Liver (tissue), 3 donors: ENCODE measurements around the gene HTD2.

Source experiments
- ATF3 ChIP-seq: IDR thresholded peaks from 2 replicates; pipeline ENCODE4 v1.6.1; 2016; ENCODE audit warnings: antibody characterized with exemption
- CTCF ChIP-seq: fragments of 150-350 bp; IDR thresholded peaks from 2 replicates; pipeline ENCODE4 v1.5.1; 2017; ENCODE audit warnings: improper control_type of control experiment, low read depth, low read length; ENCODE audit not compliant: missing input control
- GABPA ChIP-seq, 2 donors: IDR thresholded peaks in 1 of 2; conservative IDR thresholded peaks in 1 of 2; 2 replicates each; pipeline ENCODE4 v1.6.1; 2016; ENCODE audit warnings: antibody characterized with exemption in 2 of 2, mild to moderate bottlenecking in 1 of 2, moderate library complexity in 1 of 2
- HNF4A ChIP-seq, 2 donors: conservative IDR thresholded peaks; 2 replicates each; pipeline ENCODE4 v1.6.1; 2016; ENCODE audit warnings: antibody characterized with exemption in 2 of 2, mild to moderate bottlenecking in 2 of 2
- HNF4G ChIP-seq: IDR thresholded peaks from 2 replicates; pipeline ENCODE4 v1.6.1; 2016; ENCODE audit warnings: antibody characterized with exemption
- JUND ChIP-seq, 2 donors: IDR thresholded peaks; 2 replicates each; pipeline ENCODE4 v1.6.1; 2016; ENCODE audit warnings: antibody characterized with exemption in 2 of 2
- NR2F2 ChIP-seq: IDR thresholded peaks from 2 replicates; pipeline ENCODE4 v1.6.1; 2016; ENCODE audit warnings: antibody characterized with exemption
- RXRA ChIP-seq, 2 donors: IDR thresholded peaks; 2 replicates each; pipeline ENCODE4 v1.6.1; 2017 to 2018; ENCODE audit warnings: antibody characterized with exemption in 2 of 2, mild to moderate bottlenecking in 1 of 2
- TAF1 ChIP-seq: conservative IDR thresholded peaks from 2 replicates; pipeline ENCODE4 v1.6.1; 2016; ENCODE audit warnings: antibody characterized with exemption, mild to moderate bottlenecking
- YY1 ChIP-seq: IDR thresholded peaks from 2 replicates; pipeline ENCODE4 v1.6.1; 2016; ENCODE audit warnings: antibody characterized with exemption, mild to moderate bottlenecking
- TF ChIP-seq, protein P1 (sequence below): IDR thresholded peaks from 2 replicates; pipeline ENCODE4 v1.6.1; 2016; ENCODE audit warnings: antibody characterized with exemption, mild to moderate bottlenecking
- TF ChIP-seq, protein P2 (sequence below): IDR thresholded peaks from 2 replicates; pipeline ENCODE4 v1.6.1; 2016; ENCODE audit warnings: antibody characterized with exemption
- donor health status: healthy.
- donor health status: healthy.

DNA sequence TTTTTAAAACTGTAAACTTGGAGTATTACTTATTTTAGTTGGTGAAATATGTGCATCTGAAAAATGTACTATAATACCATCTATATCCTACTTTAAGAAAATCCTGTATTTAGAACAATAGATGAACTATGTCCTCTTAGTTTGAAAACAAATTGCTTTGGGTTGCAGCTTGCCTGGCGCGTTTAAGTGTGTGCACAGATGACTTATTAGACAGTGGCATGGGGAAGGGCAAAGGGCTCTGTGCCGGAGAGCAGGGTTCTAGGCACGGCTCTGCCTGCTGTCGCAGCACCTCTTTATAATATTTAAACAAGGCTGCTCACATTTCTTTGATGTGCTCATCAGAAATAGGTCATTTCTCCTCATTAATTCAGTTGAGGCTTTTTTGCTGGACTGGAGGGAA lies 36.4 kb downstream of the HTD2 start:
- no peak for TF ChIP-seq ATF3
- TF ChIP-seq CTCF: no peak
- no peak for TF ChIP-seq JUND (IDR thresholded peaks at IDR 0.05)
- TF ChIP-seq TAF1: no peak
- no peak for TF ChIP-seq GABPA (IDR thresholded peaks at IDR 0.05 in 1 of 2, conservative IDR thresholded peaks at IDR 0.05 in 1 of 2)
- no peak for TF ChIP-seq NR2F2
- TF ChIP-seq RXRA (IDR thresholded peaks at IDR 0.05): peak; percentile 56
- TF ChIP-seq YY1: no peak
- TF ChIP-seq HNF4G: no peak
- TF ChIP-seq, protein P1, sequence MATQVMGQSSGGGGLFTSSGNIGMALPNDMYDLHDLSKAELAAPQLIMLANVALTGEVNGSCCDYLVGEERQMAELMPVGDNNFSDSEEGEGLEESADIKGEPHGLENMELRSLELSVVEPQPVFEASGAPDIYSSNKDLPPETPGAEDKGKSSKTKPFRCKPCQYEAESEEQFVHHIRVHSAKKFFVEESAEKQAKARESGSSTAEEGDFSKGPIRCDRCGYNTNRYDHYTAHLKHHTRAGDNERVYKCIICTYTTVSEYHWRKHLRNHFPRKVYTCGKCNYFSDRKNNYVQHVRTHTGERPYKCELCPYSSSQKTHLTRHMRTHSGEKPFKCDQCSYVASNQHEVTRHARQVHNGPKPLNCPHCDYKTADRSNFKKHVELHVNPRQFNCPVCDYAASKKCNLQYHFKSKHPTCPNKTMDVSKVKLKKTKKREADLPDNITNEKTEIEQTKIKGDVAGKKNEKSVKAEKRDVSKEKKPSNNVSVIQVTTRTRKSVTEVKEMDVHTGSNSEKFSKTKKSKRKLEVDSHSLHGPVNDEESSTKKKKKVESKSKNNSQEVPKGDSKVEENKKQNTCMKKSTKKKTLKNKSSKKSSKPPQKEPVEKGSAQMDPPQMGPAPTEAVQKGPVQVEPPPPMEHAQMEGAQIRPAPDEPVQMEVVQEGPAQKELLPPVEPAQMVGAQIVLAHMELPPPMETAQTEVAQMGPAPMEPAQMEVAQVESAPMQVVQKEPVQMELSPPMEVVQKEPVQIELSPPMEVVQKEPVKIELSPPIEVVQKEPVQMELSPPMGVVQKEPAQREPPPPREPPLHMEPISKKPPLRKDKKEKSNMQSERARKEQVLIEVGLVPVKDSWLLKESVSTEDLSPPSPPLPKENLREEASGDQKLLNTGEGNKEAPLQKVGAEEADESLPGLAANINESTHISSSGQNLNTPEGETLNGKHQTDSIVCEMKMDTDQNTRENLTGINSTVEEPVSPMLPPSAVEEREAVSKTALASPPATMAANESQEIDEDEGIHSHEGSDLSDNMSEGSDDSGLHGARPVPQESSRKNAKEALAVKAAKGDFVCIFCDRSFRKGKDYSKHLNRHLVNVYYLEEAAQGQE: no peak
- TF ChIP-seq, protein P2, sequence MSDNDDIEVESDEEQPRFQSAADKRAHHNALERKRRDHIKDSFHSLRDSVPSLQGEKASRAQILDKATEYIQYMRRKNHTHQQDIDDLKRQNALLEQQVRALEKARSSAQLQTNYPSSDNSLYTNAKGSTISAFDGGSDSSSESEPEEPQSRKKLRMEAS: no peak
- TF ChIP-seq HNF4A (conservative IDR thresholded peaks at IDR 0.05): peak; percentile 59 to 74
